PC-3 (cell line): Measurements from ENCODE around the gene ADAMTSL1.

Experiments used
- EZH2 ChIP-seq: fragments of 300-600 bp; sonication (generic); IDR thresholded peaks from one replicate; pipeline ENCODE4 v1.6.1; 2017; ENCODE audit warnings: antibody characterized with exemption, mild to moderate bottlenecking, low read length; ENCODE audit not compliant: unreplicated experiment
- TF ChIP-seq, protein P1 (sequence below): fragments of 300-600 bp; sonication (generic); conservative IDR thresholded peaks from 2 replicates; pipeline ENCODE4 v1.5.1; 2017; ENCODE audit warnings: antibody characterized with exemption, low read depth, mild to moderate bottlenecking, low read length

DNA sequence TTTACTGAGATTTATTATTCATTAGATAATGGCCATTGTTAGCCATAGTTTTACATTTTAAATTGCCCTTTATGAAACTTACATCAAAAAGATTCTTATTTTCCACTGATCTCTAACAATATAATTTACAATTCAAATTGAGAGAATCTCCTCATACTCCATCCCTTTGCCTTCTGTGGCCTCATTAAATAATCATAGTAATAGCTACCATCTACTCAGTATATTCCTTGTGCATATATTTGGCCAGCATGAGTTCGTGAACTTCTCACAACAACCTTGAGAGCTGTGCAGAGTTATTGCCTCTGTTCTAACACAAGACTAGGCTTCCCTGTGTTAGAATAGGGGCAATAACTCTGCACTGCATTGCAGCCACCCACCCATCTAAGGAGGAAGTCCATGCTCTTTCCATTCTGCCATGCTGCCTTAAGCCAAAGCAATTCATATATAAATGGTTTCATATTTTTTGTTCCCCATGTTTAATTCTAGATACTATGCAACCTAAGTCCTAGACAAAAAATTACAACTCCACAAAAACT lies 99.1 kb downstream of the ADAMTSL1 start:
- TF ChIP-seq, protein P1, sequence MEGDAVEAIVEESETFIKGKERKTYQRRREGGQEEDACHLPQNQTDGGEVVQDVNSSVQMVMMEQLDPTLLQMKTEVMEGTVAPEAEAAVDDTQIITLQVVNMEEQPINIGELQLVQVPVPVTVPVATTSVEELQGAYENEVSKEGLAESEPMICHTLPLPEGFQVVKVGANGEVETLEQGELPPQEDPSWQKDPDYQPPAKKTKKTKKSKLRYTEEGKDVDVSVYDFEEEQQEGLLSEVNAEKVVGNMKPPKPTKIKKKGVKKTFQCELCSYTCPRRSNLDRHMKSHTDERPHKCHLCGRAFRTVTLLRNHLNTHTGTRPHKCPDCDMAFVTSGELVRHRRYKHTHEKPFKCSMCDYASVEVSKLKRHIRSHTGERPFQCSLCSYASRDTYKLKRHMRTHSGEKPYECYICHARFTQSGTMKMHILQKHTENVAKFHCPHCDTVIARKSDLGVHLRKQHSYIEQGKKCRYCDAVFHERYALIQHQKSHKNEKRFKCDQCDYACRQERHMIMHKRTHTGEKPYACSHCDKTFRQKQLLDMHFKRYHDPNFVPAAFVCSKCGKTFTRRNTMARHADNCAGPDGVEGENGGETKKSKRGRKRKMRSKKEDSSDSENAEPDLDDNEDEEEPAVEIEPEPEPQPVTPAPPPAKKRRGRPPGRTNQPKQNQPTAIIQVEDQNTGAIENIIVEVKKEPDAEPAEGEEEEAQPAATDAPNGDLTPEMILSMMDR = no peak
- no peak for TF ChIP-seq EZH2
